Esophagus mucosa (tissue), 1 donor: ENCODE measurements around the gene INAFM2. TPM values are rescaled to one million over a fixed set of nuclear protein-coding genes. Genes with fewer than 3 reads are reported as not detected.

Experiments used
- ATAC-seq: fragments of 200-7000 bp; cut with Tn5 transposase; one replicate; pipeline ENCODE4 v1.9.1; 2020
- total RNA-seq: library from RNA; stranded (reverse); gene quantifications from one replicate; pipeline ENCODE4 v1.2.4, GENCODE V29; 2023
- donor health status: DM: yes; HTN: yes; CAD: no.

The INAFM2 gene
- total RNA-seq, 1 donor from 2014 or later, result 7.1 TPM

- no peak for ATAC-seq
These were observed 21.9 kb downstream of the INAFM2 start for GRCh38 chr15:40345225-40345866.

- peak; percentile 56 for ATAC-seq
These were observed 22.5 kb downstream of the INAFM2 start for GRCh38 chr15:40345867-40346578.

- no peak for ATAC-seq
These were observed 23.4 kb downstream of the INAFM2 start for GRCh38 chr15:40346579-40347558.

GRCh38 chr15:40347559-40348473 lies 24.3 kb downstream of the INAFM2 start:
- ATAC-seq, result peak; percentile 83

- no peak for ATAC-seq
These were observed 25.0 kb downstream of the INAFM2 start for GRCh38 chr15:40348474-40348870.

GRCh38 chr15:40349163-40349562 lies 25.7 kb downstream of the INAFM2 start:
- ATAC-seq, result no peak

GRCh38 chr15:40352281-40352901 lies 28.9 kb downstream of the INAFM2 start:
- ATAC-seq, result no peak

- ATAC-seq, result no peak
These were observed 30.2 kb downstream of the INAFM2 start for GRCh38 chr15:40353697-40354096.

- ATAC-seq, result no peak
These were observed 31.1 kb downstream of the INAFM2 start for GRCh38 chr15:40354408-40355171.

GRCh38 chr15:40355976-40356585 lies 32.6 kb downstream of the INAFM2 start:
- no peak for ATAC-seq

- ATAC-seq, result no peak
These were observed 33.8 kb downstream of the INAFM2 start for GRCh38 chr15:40357246-40357645.

GRCh38 chr15:40357723-40358470 lies 34.4 kb downstream of the INAFM2 start, which contains the start of gene DISP2:
TSS of gene DISP2 (plus strand) at chr15:40358219. CDS start at chr15:40358322, 103 bp downstream.
- peak; percentile 79 for ATAC-seq

- ATAC-seq, result peak; percentile 5
These were observed 35.2 kb downstream of the INAFM2 start for GRCh38 chr15:40358471-40359353.

- no peak for ATAC-seq
These were observed 36.5 kb downstream of the INAFM2 start for GRCh38 chr15:40360015-40360414.

GRCh38 chr15:40361640-40362039 lies 38.1 kb downstream of the INAFM2 start:
- ATAC-seq, result no peak

- no peak for ATAC-seq
These were observed 40.1 kb downstream of the INAFM2 start for GRCh38 chr15:40363611-40364010.

- ATAC-seq, result no peak
These were observed 40.8 kb downstream of the INAFM2 start for GRCh38 chr15:40364251-40364650.

- no peak for ATAC-seq
These were observed 41.5 kb downstream of the INAFM2 start for GRCh38 chr15:40365016-40365415.
